Osteoblast (primary cell): ENCODE results near the gene ALG5. TPM values are rescaled to one million over a fixed set of nuclear protein-coding genes. Genes with fewer than 3 reads are reported as not detected.

Experiments used
- DNase-seq: peaks from one replicate; pipeline ENCODE4 v3.0.0; 2011; ENCODE audit warnings: low spot score, mixed read lengths; ENCODE audit not compliant: insufficient read length; ENCODE audit errors: missing footprints
- H2AFZ ChIP-seq: 2 replicates; pipeline ENCODE4 v1.6.0; 2011; ENCODE audit warnings: mild to moderate bottlenecking, low read length
- H3K27ac ChIP-seq: 2 replicates; pipeline ENCODE4 v1.5.1; 2011; ENCODE audit warnings: mild to moderate bottlenecking, low read depth, low read length, moderate library complexity
- H3K27me3 ChIP-seq: 2 replicates; pipeline ENCODE4 v1.6.0; 2012; ENCODE audit warnings: mild to moderate bottlenecking, control low read depth, inconsistent platforms, low read length, moderate library complexity; ENCODE audit not compliant: insufficient read depth
- H3K36me3 ChIP-seq: 2 replicates; pipeline ENCODE4 v1.5.1; 2011; ENCODE audit warnings: mild to moderate bottlenecking, low read length, control low read depth, moderate library complexity; ENCODE audit not compliant: insufficient read depth
- H3K4me1 ChIP-seq: 2 replicates; pipeline ENCODE4 v1.5.1; 2011; ENCODE audit warnings: mild to moderate bottlenecking, low read length, control low read depth, moderate library complexity; ENCODE audit not compliant: insufficient read depth
- H3K4me2 ChIP-seq: 2 replicates; pipeline ENCODE4 v1.6.0; 2011; ENCODE audit warnings: mild to moderate bottlenecking, low read length; ENCODE audit not compliant: insufficient read depth
- H3K4me3 ChIP-seq: fragments of 200-600 bp; sonication (generic); 3 replicates; pipeline ENCODE4 v1.5.1; 2012; ENCODE audit warnings: mild to moderate bottlenecking, low read length, inconsistent platforms; ENCODE audit not compliant: insufficient read depth
- H3K79me2 ChIP-seq: 2 replicates; pipeline ENCODE4 v1.6.0; 2012; ENCODE audit warnings: mild to moderate bottlenecking, low read length, control low read depth, inconsistent platforms; ENCODE audit not compliant: insufficient read depth
- H3K9me3 ChIP-seq: 2 replicates; pipeline ENCODE4 v1.5.1; 2011; ENCODE audit warnings: low read depth, low read length, control low read depth
- H4K20me1 ChIP-seq: 2 replicates; pipeline ENCODE4 v1.6.0; 2012; ENCODE audit warnings: mild to moderate bottlenecking, low read length, control low read depth; ENCODE audit not compliant: insufficient read depth
- total RNA-seq: library from RNA; depleted of rRNA; stranded (reverse); fragments of >200 nt; gene quantifications from 2 replicates; pipeline ENCODE4 v1.2.3, GENCODE V29; 2012
- TF ChIP-seq, protein P1 (sequence below): IDR thresholded peaks from 2 replicates; pipeline ENCODE4 v1.5.1; 2011; ENCODE audit warnings: mild to moderate bottlenecking, low read depth, low read length, moderate library complexity; ENCODE audit errors: extremely low read depth

ALG5 gene
- total RNA-seq, 1 donor: 39.4 TPM

DNA sequence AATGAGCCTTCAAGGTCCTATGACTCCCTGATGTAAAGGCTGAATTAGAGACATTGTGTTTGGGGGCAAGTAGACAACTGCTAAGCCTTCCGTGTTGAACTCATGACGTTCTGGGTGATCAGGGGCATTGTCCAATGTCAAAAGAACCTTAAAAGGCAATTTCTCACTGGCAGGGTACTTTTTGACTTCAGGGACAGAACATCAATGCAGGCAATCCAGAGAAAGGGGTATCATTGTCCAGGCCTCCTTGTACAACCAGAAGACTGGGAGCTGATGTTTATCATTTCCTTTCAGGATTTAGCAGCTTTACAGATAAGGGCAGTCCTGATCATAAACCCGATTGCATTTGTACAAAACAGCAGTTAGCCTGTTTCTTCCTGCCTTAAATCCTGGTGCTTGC lies 54.1 kb downstream of the ALG5 start:
- H3K27me3 ChIP-seq: no peaks in the 10 kb centered on the region
- H3K27ac ChIP-seq: no peak overlapping the region
- H4K20me1 ChIP-seq: no peaks in the 10 kb centered on the region
- H2AFZ ChIP-seq: no peak overlapping the region
- TF ChIP-seq, protein P1, sequence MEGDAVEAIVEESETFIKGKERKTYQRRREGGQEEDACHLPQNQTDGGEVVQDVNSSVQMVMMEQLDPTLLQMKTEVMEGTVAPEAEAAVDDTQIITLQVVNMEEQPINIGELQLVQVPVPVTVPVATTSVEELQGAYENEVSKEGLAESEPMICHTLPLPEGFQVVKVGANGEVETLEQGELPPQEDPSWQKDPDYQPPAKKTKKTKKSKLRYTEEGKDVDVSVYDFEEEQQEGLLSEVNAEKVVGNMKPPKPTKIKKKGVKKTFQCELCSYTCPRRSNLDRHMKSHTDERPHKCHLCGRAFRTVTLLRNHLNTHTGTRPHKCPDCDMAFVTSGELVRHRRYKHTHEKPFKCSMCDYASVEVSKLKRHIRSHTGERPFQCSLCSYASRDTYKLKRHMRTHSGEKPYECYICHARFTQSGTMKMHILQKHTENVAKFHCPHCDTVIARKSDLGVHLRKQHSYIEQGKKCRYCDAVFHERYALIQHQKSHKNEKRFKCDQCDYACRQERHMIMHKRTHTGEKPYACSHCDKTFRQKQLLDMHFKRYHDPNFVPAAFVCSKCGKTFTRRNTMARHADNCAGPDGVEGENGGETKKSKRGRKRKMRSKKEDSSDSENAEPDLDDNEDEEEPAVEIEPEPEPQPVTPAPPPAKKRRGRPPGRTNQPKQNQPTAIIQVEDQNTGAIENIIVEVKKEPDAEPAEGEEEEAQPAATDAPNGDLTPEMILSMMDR: no peak
- H3K36me3 ChIP-seq: peaks cover 6% of the 10 kb centered on the region
- no peaks in the 10 kb centered on the region for H3K79me2 ChIP-seq
- no peak overlapping the region for H3K4me2 ChIP-seq
- no peaks in the 10 kb centered on the region for H3K9me3 ChIP-seq
- H3K4me1 ChIP-seq: no peaks in the 10 kb centered on the region
- no peak overlapping the region for H3K4me3 ChIP-seq
- DNase-seq: no peak

DNA sequence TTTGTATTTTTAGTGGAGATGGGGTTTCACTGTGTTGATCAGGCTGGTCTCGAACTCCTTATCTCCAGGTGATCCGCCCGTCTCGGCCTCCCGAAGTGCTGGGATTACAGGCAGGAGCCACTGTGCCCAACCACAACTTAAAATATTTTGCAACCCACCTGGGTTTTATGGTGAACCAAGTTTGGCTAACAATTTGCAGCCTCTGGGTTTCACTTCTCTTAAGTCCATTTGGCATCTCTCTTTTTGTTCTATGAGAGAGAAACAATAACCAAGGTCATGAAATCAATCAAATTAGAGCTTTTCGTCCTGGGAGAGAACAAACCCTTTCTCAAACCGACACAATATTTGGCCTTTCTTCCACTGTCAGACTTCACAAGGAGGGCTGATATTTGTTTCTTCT lies 73.5 kb downstream of the ALG5 start:
- no peaks in the 10 kb centered on the region for H3K4me1 ChIP-seq
- TF ChIP-seq, protein P1: no peak
- no peaks in the 10 kb centered on the region for H3K27me3 ChIP-seq
- H3K79me2 ChIP-seq: no peaks in the 10 kb centered on the region
- no peaks in the 10 kb centered on the region for H3K36me3 ChIP-seq
- no peak overlapping the region for H3K27ac ChIP-seq
- no peak overlapping the region for H2AFZ ChIP-seq
- H4K20me1 ChIP-seq: no peaks in the 10 kb centered on the region
- no peaks in the 10 kb centered on the region for H3K9me3 ChIP-seq
- no peak overlapping the region for H3K4me2 ChIP-seq
- no peak for DNase-seq
- no peak overlapping the region for H3K4me3 ChIP-seq

DNA sequence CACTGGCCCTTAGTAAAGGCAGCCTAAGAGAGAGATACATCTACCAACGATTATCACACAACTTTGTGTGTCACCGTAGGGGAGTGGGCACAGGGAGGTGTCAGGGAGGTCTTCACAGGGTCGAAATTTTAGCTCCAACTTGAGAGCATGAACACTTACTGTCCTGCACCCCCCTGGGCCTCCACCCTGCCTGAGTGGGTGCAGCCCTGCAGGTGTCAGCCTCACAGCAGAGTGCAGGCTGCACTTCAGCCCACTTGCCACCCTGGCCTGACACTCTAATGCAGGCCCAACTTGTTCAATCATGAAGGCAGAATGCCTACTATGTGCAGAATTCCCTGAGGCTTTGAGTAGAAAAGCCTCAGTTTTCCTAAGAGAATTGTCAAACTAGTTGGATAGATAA lies 75.1 kb downstream of the ALG5 start:
- no peaks in the 10 kb centered on the region for H3K4me1 ChIP-seq
- H3K27me3 ChIP-seq: no peaks in the 10 kb centered on the region
- no peaks in the 10 kb centered on the region for H4K20me1 ChIP-seq
- H3K27ac ChIP-seq: no peak overlapping the region
- no peak overlapping the region for H3K4me3 ChIP-seq
- H3K79me2 ChIP-seq: no peaks in the 10 kb centered on the region
- no peak overlapping the region for H2AFZ ChIP-seq
- H3K36me3 ChIP-seq: no peaks in the 10 kb centered on the region
- no peak overlapping the region for H3K4me2 ChIP-seq
- no peak for DNase-seq
- TF ChIP-seq, protein P1: no peak
- H3K9me3 ChIP-seq: no peaks in the 10 kb centered on the region

DNA sequence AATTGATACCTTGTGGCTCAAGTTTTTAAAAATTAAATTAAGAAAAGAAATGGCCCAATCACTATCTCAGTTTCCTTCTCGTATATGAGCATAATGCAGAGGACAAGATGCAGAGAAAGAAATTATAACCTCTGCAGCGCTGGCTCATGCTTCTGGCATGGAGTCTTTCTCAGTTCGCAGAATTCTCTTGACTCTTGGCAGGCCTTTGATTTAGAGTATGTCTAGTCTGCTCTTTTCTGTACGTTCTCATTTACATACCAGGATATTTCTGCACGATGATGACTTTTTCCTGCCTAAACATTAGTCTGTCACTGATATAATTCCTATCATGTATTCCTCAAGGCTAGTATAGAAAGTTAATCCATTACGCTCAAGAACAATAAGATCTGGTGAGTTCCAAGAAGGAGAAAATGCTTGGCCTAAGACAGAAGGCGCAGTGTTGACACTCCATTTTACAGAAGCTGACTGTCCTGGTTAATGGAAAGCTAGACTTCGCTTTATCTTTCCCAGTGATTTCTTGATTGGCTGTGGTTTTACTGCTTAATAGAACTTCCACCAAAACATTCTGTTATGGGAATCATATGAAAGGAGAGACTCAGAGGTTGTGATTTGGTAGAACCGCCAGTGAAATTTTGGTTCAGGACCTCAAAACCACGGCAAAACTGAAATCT lies 77.4 kb downstream of the ALG5 start:
- no peak for DNase-seq
- H3K4me3 ChIP-seq: no peak overlapping the region
- H3K27me3 ChIP-seq: no peaks in the 10 kb centered on the region
- H3K36me3 ChIP-seq: no peaks in the 10 kb centered on the region
- TF ChIP-seq, protein P1: no peak
- no peaks in the 10 kb centered on the region for H4K20me1 ChIP-seq
- H3K79me2 ChIP-seq: peaks cover 13% of the 10 kb centered on the region
- H3K9me3 ChIP-seq: no peaks in the 10 kb centered on the region
- peaks cover 10% of the 10 kb centered on the region for H3K4me1 ChIP-seq
- H3K27ac ChIP-seq: no peak overlapping the region
- peak overlapping the region; percentile 13 for H2AFZ ChIP-seq
- H3K4me2 ChIP-seq: no peak overlapping the region
